BJ (cell line): Measurements from ENCODE around the gene EID3. TPM values are rescaled to one million over a fixed set of nuclear protein-coding genes. Genes with fewer than 3 reads are reported as not detected.
"Not testable (repeated sequence)": the region's sequence is repeated elsewhere in the genome, so short reads cannot be mapped to it uniquely, and the experiment has no call there.

Experiments
- CTCF ChIA-PET: fragments of 350-600 bp; formaldehyde crosslinking; extraction: SDS; loops from one replicate; lab custom pipeline; 2021; ENCODE audit warnings: antibody characterized with exemption, inconsistent platforms; lab: Yijun Ruan, JAX
- POLR2A ChIA-PET: fragments of 300-600 bp; sonication (Branson Sonifier 250); formaldehyde crosslinking; extraction: SDS; loops from one replicate; lab custom pipeline; 2021; ENCODE audit warnings: antibody characterized with exemption; lab: Charles Lee
- DNase-seq: peaks from one replicate; pipeline ENCODE4 v3.0.0-alpha.2; 2011; ENCODE audit warnings: low read depth
- H3K27me3 ChIP-seq: 2 replicates; pipeline ENCODE4 v1.6.0; 2011; ENCODE audit warnings: low read length; ENCODE audit not compliant: control insufficient read depth, insufficient read depth
- H3K36me3 ChIP-seq: 2 replicates; pipeline ENCODE4 v1.5.1; 2011; ENCODE audit warnings: low read length; ENCODE audit not compliant: control insufficient read depth, insufficient read depth
- H3K4me3 ChIP-seq: 2 replicates; pipeline ENCODE4 v1.5.1; 2011; ENCODE audit warnings: low read depth, mild to moderate bottlenecking, control low read depth, low read length
- CTCF ChIP-seq: IDR thresholded peaks from 2 replicates; pipeline ENCODE4 v1.5.1; 2011; ENCODE audit warnings: low read depth, mild to moderate bottlenecking, control low read depth, inconsistent platforms, low read length, moderate library complexity; ENCODE audit not compliant: insufficient read depth
- polyA plus RNA-seq: library from polyadenylated mRNA; depleted of rRNA; stranded (reverse); fragments of >200 nt; gene quantifications from 2 replicates; pipeline ENCODE4 v1.2.3, GENCODE V29; 2011

EID3 gene
- polyA plus RNA-seq, 1 experiment: 2.0 TPM

GRCh38 chr12:104263580-104264358, 39.8 kb upstream of the EID3 start:
- CTCF ChIA-PET: interaction anchor here (0.8 to 1.0 kb wide), 4 partner anchors 9 to 126 kb away, joined by 3 read pairs; partner anchors contain the start of gene NFYB
- Histone ChIP-seq H3K4me3 (no peak overlapping the region), H3K27me3 (no peaks in the 10 kb centered on the region), H3K36me3 (no peaks in the 10 kb centered on the region)
- TF ChIP-seq CTCF: no peak
- peak; percentile 82 for DNase-seq
- POLR2A ChIA-PET: interaction anchor here (0.6 kb wide), 1 partner anchor 50 kb away, joined by 14 read pairs; no protein-coding TSS in a partner anchor

GRCh38 chr12:104265436-104265835, 38.1 kb upstream of the EID3 start:
- CTCF ChIA-PET, DNase-seq, POLR2A ChIA-PET, H3K4me3 ChIP-seq, H3K36me3 ChIP-seq, H3K27me3 ChIP-seq: not testable (repeated sequence)

GRCh38 chr12:104272938-104273337, 30.6 kb upstream of the EID3 start:
- ChIA-PET CTCF (no interaction called here), POLR2A (no interaction called here)
- DNase-seq: no peak
- Histone ChIP-seq H3K36me3 (no peaks in the 10 kb centered on the region; the same call in 1 of the 2 replicates), H3K4me3 (no peak overlapping the region), H3K27me3 (no peaks in the 10 kb centered on the region)
- no peak for TF ChIP-seq CTCF

DNA sequence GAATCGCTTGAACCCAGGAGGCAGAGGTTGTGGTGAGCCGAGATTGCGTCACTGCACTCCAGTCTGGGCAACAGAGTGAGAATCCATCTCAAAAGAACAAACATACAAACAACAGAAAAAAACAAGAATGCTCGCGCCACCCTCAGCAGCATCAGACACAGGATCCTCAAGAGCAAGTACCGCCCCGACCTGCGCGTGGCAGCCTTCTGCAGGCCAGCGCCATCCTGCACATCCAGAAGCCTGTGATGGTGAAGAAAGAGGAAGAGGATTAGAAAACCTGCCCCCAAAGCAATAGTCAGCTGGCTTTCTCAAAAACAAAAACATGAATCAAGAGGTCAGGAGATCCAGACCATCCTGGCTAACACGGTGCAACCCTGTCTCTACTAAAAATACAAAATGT, 30.0 kb upstream of the EID3 start:
- no peak for DNase-seq
- H3K27me3 ChIP-seq: no peaks in the 10 kb centered on the region
- ChIA-PET POLR2A (no interaction called here), CTCF (interaction anchor here (2.3 kb wide), 1 partner anchor 22 kb away, joined by 4 read pairs; no protein-coding TSS in a partner anchor)
- H3K4me3 ChIP-seq: no peak overlapping the region
- no peaks in the 10 kb centered on the region; the same call in 1 of the 2 replicates for H3K36me3 ChIP-seq
- no peak for TF ChIP-seq CTCF

DNA sequence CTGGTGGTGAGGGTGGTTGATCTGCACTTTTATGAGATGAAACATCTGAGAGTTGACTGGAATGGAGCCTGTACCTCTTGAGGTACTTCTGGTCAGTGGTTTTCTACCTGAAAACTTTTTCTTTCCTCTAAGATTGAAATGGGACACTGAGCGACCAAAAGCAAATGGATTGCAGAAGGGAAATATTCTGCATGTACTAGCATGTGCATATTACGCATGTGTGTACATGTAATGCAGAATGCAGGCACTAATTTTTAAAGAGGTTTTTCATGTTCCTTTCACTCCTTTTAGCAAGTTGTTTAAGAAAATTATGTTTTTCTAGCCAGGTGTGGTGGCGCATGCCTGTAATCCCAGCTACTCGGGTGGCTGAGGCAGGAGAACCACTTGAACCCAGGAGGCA, 28.7 kb upstream of the EID3 start:
- DNase-seq: no peak
- CTCF ChIA-PET: interaction anchor here (2.3 kb wide), 1 partner anchor 24 kb away, joined by 4 read pairs; no protein-coding TSS in a partner anchor
- no peaks in the 10 kb centered on the region for H3K27me3 ChIP-seq
- TF ChIP-seq CTCF: no peak
- no peaks in the 10 kb centered on the region; the same call in 1 of the 2 replicates for H3K36me3 ChIP-seq
- no peak overlapping the region for H3K4me3 ChIP-seq
- POLR2A ChIA-PET: interaction anchor here (0.6 kb wide), 1 partner anchor 26 kb away, joined by 3 read pairs; no protein-coding TSS in a partner anchor
